Suprapubic skin (tissue), 4 donors: ENCODE data around the gene PLCXD3.

Experiments
- CTCF ChIP-seq, 2 donors: fragments of 200-600 bp in 1 of 2; fragments of 450-650 bp in 1 of 2; sonication (generic) in 1 of 2; IDR thresholded peaks; one replicate each; pipeline ENCODE4 v1.5.1; 2016 to 2019; ENCODE audit warnings: antibody characterized with exemption in 2 of 2, mild to moderate bottlenecking in 1 of 2, moderate library complexity in 1 of 2
- EP300 ChIP-seq: sonication (generic); formaldehyde crosslinking; IDR thresholded peaks from one replicate; pipeline ENCODE4 v1.6.1; 2017; ENCODE audit warnings: antibody characterized with exemption
- POLR2A ChIP-seq, 2 donors: fragments of 450-650 bp; IDR thresholded peaks; one replicate each; pipeline ENCODE4 v1.6.1; 2017; ENCODE audit warnings: antibody characterized with exemption in 2 of 2, mild to moderate bottlenecking in 2 of 2, moderate library complexity in 2 of 2
- POLR2AphosphoS5 ChIP-seq, 3 donors: sonication (generic); formaldehyde crosslinking; IDR thresholded peaks; one replicate each; pipeline ENCODE4 v1.6.1; 2017; ENCODE audit warnings: antibody characterized with exemption in 3 of 3

GRCh38 chr5:41275813-41276512 is 234.4 kb downstream of the PLCXD3 start:
- TF ChIP-seq POLR2A (IDR thresholded peaks at IDR 0.05): no peak
- TF ChIP-seq CTCF (IDR thresholded peaks at IDR 0.05): no peak
- TF ChIP-seq POLR2AphosphoS5 (IDR thresholded peaks at IDR 0.05): no peak
- no peak for TF ChIP-seq EP300
